Measurements from ENCODE around the gene MAP3K20. TPM values are rescaled to one million over a fixed set of nuclear protein-coding genes. Genes with fewer than 3 reads are reported as not detected.
"Not testable (repeated sequence)": the region's sequence is repeated elsewhere in the genome, so short reads cannot be mapped to it uniquely, and the experiment has no call there.

Gene MAP3K20
- total RNA-seq, 2 donors from 2014 or later: 6.7 to 30.3 TPM

DNA sequence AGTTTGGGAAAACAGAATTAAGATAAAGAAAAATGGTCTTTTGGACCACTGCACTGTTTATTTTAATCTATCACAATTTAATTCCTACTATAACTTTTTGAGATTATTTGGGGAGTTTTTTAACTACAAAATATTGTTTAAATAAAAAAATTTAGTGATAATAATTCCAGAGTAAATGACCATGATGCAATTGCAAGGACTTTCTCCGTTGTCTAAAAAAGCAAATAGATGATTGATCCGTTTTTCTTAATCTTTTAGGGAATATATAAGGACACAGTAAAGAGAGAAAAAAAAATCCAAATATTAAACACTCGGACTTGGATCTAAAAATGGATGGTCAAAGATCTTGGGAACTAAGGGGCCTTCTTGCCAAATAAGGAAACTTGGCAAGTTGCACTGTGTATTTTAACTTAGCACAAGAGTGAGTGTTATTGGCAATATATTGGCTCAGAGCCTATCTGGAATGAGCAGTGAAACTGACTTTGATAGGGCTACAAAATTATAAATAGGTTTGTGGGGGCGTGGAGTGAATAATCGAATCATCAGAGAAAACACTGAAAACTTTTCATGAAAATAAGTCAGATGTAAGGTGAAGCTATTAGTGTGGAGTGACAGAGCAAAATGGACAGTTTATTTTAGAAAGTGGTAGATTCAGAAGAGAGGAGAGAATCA, 2.0 kb downstream of the MAP3K20 start:
- DNase-seq: no peak
- no peak for ATAC-seq
- intact Hi-C loops (cut with DNase I, micrococcal nuclease): no loop called here

DNA sequence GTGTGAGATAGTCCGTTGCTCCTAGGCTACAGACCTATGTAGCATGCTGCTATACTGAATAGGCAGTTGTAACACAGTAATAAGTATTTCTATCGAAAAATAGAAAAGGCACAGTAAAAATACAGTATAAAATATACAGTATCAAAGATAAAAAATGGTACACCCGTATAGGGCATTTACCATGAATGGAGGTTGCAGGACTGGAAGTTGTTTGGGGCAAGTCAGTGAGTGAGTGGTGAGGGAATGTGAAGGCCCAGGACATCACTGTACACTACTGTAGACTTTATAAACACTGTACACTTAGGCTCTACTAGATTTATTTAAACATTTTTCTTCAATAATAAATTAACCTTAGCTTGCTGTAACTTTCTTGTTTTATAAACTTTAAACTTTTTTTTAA, 3.5 kb downstream of the MAP3K20 start:
- DNase-seq: no peak
- ATAC-seq: no peak
- intact Hi-C loops (cut with DNase I, micrococcal nuclease): no loop called here

DNA sequence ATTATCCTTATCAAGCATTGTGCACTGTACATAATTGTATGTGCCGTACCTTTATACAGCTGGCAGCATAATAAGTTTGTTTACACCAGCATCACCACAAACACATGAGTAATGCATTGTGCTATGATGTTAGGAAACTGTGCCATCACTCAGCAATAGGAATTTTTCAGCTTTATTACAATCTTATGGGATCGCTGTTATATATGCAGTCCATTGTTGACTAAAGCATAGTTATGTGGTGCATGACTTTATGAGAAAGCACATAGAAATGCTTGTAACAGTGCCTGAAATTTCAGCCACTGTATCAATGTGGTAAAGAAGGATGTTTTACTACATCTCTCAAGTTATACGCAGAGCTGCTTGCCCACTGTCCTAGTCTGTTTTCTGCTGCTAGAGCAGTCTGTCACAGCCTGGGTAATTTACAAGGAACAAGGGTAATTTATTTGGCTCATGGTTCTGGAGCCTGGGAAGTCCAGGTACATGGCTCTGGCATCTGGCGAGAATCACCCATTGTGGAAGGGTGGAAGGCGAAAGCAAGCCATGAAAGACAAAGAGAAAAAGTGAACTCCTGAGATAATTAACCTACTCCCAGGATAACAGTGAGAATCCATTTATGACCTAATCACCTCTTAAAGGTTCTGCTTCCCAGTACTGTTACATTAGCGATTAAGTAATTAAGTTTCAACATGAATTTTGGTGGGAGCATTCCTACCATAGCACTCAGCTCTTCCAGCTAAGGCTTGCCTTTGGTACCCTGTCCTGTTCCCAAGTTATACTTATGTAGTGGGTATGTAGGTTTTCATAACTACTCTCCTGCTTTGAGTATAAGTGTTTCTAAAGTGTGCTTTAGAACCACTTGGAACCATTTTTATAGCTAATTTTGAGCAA, 4.6 kb downstream of the MAP3K20 start:
- ATAC-seq: no peak
- intact Hi-C loops (cut with DNase I, micrococcal nuclease): no loop called here
- no peak for DNase-seq

DNA sequence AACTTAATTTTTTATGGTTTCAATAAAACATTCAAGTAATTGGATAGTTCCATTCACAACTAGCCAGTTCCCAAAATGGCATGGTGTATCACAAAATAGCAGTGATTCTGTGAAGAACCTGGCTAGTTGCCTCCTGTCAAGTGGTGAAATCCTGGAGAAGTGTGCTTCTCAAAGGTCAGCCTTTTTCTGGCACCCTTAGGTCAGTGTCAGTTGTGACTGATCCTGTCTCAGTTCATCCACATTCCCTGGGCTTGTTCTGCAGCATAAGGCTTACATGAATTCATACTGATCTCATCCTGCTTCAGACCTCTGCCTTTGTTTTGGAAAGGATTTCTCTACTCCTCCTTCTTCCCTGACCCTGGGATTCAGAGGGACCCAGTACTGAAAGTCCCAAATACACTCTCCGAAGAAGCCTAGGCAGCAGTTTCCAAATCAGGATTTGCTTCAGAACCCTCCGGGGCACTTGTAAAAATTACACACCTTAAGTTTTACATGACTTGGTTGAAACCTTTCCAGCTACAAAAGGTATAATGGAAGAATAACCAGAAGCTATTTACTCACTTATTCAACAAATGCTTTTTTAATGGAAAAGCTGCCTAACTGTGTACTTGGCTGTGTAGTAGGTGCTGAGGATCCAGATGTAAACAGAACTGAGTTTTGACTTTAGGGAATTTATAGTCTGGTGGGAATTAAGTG, 11.0 kb downstream of the MAP3K20 start:
- no peak for DNase-seq
- ATAC-seq: no peak
- intact Hi-C loops (cut with DNase I, micrococcal nuclease): no loop called here

DNA sequence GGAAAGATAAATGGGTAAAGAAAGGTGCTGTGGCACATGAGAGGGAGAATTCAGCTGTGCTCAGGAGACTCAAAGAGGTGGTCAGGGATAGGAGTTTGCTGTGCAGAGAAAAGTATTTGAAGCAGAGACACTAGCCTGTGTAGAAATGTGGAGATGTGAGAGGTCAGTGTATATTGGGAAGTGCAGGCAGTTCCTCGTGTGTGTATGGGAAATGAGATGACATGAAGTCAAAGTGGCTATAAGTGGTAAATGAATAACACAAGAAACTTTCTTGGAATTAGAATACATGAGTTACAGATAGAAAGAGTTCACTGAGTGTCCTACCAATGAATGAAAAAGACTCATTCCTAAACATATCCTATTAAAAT, 11.6 kb downstream of the MAP3K20 start:
- intact Hi-C loops (cut with DNase I, micrococcal nuclease): no loop called here
- no peak for DNase-seq
- ATAC-seq: no peak

DNA sequence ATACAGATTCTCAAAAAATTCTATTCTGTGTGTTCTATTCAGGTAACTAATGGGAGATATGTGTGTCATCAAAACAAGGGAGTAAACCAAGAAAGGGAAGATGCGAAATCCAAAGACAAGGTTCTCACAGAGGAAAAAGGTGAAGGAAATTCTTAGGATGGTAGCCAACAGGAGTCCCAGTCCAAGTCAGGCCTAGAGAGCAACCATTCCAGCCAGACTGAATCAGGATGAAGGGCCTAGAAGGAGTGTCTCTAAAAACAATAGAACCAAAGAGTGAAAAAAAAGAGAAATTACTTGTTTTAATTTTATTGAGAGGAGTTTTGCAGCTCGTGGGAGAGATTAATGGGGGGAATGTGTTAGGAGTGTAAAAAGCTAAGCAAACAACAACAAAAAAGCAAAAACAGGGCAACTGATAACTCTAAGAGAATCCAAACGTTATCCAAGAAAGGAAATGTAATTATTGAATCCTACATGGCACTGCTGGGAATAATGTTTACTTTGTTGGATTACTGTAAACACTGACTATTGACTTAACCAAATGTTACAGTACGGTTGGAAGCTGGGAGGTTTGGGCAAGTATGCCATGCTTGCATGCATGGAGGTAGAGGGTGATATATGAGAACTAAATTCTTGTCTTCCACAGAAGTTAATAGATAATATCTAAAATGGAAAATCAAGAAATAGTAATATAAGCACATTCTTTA, 12.3 kb downstream of the MAP3K20 start:
- no peak for ATAC-seq
- no peak for DNase-seq
- intact Hi-C loops (cut with DNase I, micrococcal nuclease): no loop called here

DNA sequence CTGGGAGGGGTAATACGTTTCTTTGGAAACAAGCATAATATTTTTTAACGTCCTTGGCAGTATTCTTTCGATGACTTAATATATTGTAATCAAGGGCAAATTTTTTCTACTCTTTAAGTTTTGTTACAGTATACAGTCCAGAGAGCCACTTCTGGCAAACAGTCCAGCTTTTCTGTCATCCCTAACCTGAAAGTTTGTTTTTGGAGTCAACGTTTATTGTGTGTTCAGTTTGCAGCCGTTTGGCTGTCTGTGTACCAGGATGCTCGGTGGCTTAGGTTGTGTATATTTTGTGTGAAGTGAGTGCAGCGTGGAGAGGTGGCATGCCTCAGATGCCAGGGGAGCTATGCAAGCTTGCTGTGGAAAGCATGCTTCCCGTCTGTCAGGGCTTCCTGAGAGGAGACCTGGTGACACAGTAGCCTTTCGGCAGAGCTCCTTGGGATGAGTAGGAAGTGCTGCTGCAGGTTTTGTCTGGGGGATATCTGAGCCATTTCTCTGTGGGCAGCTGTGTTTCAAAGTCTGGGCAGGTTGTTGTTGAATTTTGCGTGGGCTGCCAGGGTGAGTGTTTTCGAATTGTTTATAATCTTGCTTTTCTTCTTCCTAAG, 14.7 kb downstream of the MAP3K20 start:
- no peak for ATAC-seq
- intact Hi-C loops (cut with DNase I, micrococcal nuclease): loop anchor here in 1 of 2 donors (10.0 kb wide), 1 partner anchor 104 kb away; no protein-coding TSS in a partner anchor

DNA sequence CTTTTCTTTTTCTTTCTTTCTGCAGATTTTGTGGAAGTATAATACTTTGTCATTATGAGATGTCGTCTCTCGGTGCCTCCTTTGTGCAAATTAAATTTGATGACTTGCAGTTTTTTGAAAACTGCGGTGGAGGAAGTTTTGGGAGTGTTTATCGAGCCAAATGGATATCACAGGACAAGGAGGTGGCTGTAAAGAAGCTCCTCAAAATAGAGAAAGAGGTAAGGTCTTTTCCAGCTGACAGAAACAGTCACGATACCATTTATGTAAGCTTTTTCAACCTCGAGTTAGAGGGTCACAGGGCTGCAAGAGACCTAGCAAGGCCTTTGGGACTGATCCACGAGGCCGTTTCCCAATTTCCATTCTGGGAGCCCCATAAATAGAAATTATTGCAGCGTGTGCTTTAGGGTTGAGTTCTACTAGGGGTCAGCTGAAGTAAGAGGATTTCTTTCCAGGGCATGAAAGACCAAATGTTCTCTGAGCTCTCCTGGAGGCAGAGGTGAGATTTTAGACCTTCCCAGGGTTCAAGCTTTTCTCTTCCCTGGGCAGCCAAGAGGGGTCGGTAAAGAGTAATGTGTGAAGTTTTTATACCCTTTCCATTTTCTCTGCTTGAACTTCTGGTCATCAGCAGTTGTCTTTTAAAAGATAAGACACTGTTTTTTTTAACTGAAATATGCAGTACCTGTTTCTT, 15.5 kb downstream of the MAP3K20 start:
- intact Hi-C loops (cut with DNase I, micrococcal nuclease): loop anchor here in 1 of 2 donors (10.0 kb wide), 1 partner anchor 104 kb away; no protein-coding TSS in a partner anchor
- ATAC-seq (no peak), DNase-seq (peak in 1 of 2 donors; percentile 34)

More for the DNA sequence above, 14.7 kb downstream of the MAP3K20 start:
- no peak for DNase-seq

DNA sequence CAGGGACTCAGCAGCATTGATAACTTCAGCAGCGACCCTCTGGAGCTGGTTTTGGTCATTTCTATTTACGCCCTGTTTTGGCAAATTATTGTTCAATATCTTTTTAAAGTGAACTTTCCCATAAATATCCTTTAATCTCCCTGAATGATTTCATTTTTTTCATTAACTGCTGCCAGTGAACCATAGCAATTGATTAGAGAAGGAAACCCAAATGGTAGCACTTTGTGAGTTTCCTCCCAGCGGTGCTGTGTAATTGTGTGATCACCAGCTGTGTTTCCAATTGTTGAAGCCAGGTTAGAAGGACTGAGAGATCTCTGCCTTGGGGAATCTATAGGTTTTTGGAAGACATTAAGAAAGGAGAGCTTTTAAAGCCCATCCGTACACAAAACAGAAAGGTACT, 16.3 kb downstream of the MAP3K20 start:
- intact Hi-C loops (cut with DNase I, micrococcal nuclease): loop anchor here in 1 of 2 donors (10.0 kb wide), 1 partner anchor 103 kb away; no protein-coding TSS in a partner anchor
- DNase-seq (no peak), ATAC-seq (no peak)

DNA sequence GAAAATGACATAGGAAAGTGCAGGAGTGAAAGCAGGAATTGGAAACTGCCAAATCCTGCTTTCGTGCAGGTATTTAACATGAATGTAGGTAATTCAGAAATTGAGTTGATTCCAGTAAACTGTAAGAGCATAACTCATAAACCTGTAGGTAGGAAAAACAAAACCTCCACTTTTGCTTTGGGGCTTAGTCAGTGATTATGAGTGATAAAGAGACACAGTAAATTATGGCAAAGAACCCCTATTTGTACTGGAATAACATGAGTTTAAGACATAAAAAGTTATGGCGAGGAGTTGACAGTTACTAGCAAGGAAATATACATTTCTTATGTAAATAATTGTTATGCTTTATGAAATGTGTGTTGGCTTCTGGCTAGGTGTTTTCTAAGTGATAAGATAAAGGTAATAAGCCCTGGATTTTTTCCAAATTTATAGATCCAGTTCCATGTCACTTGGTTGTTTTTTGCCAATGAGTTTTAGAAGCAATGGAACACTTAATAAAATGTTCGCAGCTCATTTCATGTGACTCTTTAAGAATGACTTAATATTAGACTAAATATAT, 17.3 kb downstream of the MAP3K20 start:
- intact Hi-C loops (cut with DNase I, micrococcal nuclease): loop anchor here in 1 of 2 donors (10.0 kb wide), 1 partner anchor 102 kb away; no protein-coding TSS in a partner anchor
- ATAC-seq (peak; percentile 72), DNase-seq (no peak)

DNA sequence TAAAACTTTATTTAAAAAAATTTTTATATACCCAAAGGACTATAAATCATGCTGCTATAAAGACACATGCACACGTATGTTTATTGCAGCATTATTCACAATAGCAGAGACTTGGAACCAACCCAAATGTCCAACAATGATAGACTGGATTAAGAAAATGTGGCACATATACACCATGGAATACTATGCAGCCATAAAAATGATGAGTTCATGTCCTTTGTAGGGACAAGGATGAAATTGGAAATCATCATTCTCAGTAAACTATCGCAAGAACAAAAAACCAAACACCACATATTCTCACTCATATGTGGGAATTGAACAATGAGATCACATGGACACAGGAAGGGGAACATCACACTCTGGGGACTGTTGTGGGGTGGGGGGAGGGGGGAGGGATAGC, 18.0 kb downstream of the MAP3K20 start:
- DNase-seq: not testable (repeated sequence)
- ATAC-seq: peak; percentile 19
- intact Hi-C loops (cut with DNase I, micrococcal nuclease): loop anchor here in 1 of 2 donors (10.0 kb wide), 1 partner anchor 101 kb away; no protein-coding TSS in a partner anchor

DNA sequence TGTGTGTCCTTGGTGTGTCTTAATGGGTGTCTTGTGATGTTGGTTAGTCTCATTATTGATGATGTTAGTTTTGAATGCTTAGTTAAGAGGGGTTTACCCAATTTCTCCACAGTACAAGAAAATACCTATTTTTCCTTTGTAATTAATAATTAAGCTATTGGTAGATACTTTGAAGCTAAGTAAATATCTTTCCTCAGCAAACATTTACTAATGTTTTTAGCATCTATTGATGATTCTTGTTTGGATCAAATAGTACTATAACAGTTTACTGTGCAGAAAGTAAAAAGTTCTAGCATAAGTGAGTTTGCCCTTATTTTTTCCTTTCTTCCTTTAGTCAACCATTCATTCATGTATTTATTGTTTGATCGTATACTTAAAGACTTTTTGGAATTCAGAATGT, 19.1 kb downstream of the MAP3K20 start:
- intact Hi-C loops (cut with DNase I, micrococcal nuclease): loop anchor here in 1 of 2 donors (10.0 kb wide), 1 partner anchor 100 kb away; no protein-coding TSS in a partner anchor
- ATAC-seq: no peak
- no peak for DNase-seq

DNA sequence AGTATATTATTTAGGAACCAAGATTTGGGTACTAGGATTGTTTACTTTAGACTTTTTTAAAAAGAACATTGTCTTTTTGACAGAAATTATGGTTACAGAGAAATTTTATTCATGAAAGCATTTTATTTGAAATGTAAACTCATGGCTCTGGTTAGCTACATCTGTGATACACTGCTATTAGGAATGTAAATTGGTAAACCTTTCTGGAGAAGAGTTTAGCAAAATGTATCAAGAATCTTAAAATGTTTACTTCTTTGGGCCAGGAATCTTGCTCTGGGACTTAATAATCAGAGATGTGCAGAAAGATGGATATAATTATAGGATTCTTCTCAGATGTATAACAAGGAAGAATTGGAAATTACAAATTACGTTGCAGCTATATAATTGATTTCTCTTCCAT, 19.7 kb downstream of the MAP3K20 start:
- no peak for ATAC-seq
- intact Hi-C loops (cut with DNase I, micrococcal nuclease): loop anchor here in 1 of 2 donors (10.0 kb wide), 1 partner anchor 99 kb away; no protein-coding TSS in a partner anchor
- DNase-seq: no peak

DNA sequence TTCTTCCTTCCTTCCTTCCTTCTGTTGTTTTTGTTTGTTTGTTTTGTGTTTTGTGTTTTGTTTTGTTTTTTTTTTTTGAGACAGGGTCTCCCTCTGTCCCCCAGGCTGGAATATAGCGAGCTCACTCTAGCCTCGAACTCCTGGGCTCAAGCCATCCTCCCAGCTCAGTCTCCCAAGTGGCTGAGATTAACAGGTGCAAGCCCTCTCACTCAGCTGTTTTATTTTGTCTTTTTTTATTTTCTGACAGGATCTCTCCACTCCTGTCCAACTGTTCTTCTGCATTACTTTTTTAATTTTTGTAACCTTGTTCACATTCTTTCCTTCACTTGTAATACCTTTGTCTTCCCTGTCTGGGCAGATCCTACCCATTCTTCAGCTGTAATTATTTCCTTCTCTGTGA, 23.6 kb downstream of the MAP3K20 start:
- ATAC-seq (no peak), DNase-seq (no peak)
- intact Hi-C loops (cut with DNase I, micrococcal nuclease): loop anchor here in 1 of 2 donors (10.0 kb wide), 1 partner anchor 96 kb away; no protein-coding TSS in a partner anchor

DNA sequence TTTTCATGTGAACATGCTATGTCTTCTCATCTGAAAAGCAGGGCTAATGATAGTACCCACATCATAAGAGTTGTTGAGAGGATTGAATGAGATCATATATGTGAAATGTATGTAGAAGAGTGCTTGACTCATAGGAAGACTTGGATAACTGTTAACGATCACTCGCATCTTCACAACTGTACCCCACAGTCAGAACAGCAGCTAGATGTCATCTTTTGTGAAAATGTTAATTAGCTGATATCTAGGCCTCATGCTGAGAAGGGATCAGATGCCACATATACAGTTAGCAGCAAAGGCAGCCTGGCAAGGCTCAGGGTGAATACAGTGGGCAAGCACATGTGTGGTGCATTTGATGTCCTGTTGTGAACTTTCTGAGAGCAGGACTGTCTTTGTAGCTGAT, 24.2 kb downstream of the MAP3K20 start:
- ATAC-seq (no peak), DNase-seq (no peak)
- intact Hi-C loops (cut with DNase I, micrococcal nuclease): loop anchor here in 1 of 2 donors (10.0 kb wide), 1 partner anchor 95 kb away; no protein-coding TSS in a partner anchor

DNA sequence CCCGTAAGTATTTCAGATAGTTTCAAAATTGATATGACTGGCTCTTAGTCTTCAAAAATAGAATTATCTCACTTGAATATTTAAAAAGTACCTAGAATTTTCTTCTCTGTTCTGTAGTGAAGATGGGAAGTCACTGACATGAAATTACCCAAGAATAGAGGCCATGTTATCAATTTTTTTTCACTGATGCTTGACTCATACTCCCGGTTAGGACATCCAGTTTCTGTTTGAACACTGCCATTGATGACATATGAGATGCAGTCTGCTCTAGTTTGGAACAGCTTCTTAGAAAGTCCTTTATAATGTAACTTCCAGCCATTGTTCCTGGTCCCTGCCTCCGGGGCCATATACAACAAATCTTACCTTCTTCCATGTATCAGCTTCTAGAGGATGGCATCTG, 26.0 kb downstream of the MAP3K20 start:
- DNase-seq (no peak), ATAC-seq (no peak)
- intact Hi-C loops (cut with DNase I, micrococcal nuclease): no loop called here

DNA sequence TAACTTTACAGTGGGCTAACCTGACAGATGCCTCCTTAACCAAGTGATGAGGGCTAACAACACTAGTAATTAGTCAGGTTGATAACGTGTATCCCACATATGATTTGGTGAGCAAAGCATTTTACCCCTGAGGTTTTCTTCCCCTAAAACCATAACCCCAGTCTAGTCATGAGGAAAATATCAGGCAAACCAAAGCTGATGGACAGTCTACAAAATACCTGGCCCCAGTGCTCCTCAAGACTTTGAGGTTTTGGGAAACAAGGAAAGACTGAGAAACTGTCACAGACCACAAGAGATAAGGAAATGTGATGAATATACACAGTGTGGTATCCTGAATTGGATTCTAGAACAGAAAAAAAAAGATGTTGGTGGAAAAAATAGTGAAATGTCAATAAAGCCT, 28.5 kb downstream of the MAP3K20 start:
- DNase-seq (no peak), ATAC-seq (no peak)
- intact Hi-C loops (cut with DNase I, micrococcal nuclease): no loop called here
